OCI-LY1 (cell line): ENCODE data around the gene FBL.

Source experiments
- H2AFZ ChIP-seq: fragments of 200-600 bp; sonication (generic), shearing (Covaris generic); 2 replicates; pipeline ENCODE4 v1.6.0; 2014; ENCODE audit warnings: antibody characterized with exemption, mild to moderate bottlenecking, low read length
- H3F3A ChIP-seq: fragments of 200-600 bp; sonication (generic), shearing (Covaris generic); 2 replicates; pipeline ENCODE4 v1.6.0; 2014; ENCODE audit warnings: mild to moderate bottlenecking, antibody characterized with exemption, low read length, moderate library complexity; ENCODE audit not compliant: insufficient read depth
- H3K27ac ChIP-seq: fragments of 200-600 bp; sonication (generic); 2 replicates; pipeline ENCODE4 v1.5.1; 2014; ENCODE audit warnings: low read length, mixed run types, mild to moderate bottlenecking, low read depth; ENCODE audit not compliant: poor library complexity, severe bottlenecking
- H3K27me3 ChIP-seq: fragments of 200-600 bp; sonication (generic); 2 replicates; pipeline ENCODE4 v1.6.0; 2014; ENCODE audit warnings: antibody characterized with exemption, mild to moderate bottlenecking, low read length, moderate library complexity; ENCODE audit not compliant: insufficient read depth
- H3K36me3 ChIP-seq: fragments of 200-600 bp; sonication (generic); 2 replicates; pipeline ENCODE4 v1.6.1; 2014; ENCODE audit warnings: mild to moderate bottlenecking, antibody characterized with exemption, low read length, moderate library complexity, mixed read lengths; ENCODE audit not compliant: insufficient read depth
- H3K4me1 ChIP-seq: fragments of 200-600 bp; sonication (generic); 2 replicates; pipeline ENCODE4 v1.5.1; 2014; ENCODE audit warnings: mild to moderate bottlenecking, low read length, moderate library complexity; ENCODE audit not compliant: insufficient read depth, severe bottlenecking
- H3K4me2 ChIP-seq: fragments of 200-600 bp; sonication (generic), shearing (Covaris generic); 2 replicates; pipeline ENCODE4 v1.6.1; 2014; ENCODE audit warnings: low read length
- H3K4me3 ChIP-seq: fragments of 200-600 bp; sonication (generic); 2 replicates; pipeline ENCODE4 v1.5.1; 2014; ENCODE audit warnings: low read length, low read depth, mild to moderate bottlenecking, mixed read lengths; ENCODE audit not compliant: poor library complexity, severe bottlenecking
- H3K79me2 ChIP-seq: fragments of 200-600 bp; shearing (Covaris generic); 2 replicates; pipeline ENCODE4 v1.6.1; 2016; ENCODE audit warnings: mixed run types, low read length, mixed read lengths; ENCODE audit not compliant: insufficient read depth
- H3K9ac ChIP-seq: fragments of 200-600 bp; sonication (generic), shearing (Covaris generic); 2 replicates; pipeline ENCODE4 v1.6.1; 2014; ENCODE audit warnings: mild to moderate bottlenecking, low read length, mixed read lengths
- H3K9me2 ChIP-seq: fragments of 200-600 bp; sonication (generic), shearing (Covaris generic); 2 replicates; pipeline ENCODE4 v1.6.1; 2014; ENCODE audit warnings: low read depth, mild to moderate bottlenecking, low read length, mixed read lengths
- H3K9me3 ChIP-seq: fragments of 200-600 bp; shearing (Covaris generic); 2 replicates; pipeline ENCODE4 v1.6.1; 2014; ENCODE audit warnings: low read length, mixed read lengths
- H4K20me1 ChIP-seq: fragments of 200-600 bp; sonication (generic), shearing (Covaris generic); 2 replicates; pipeline ENCODE4 v1.6.0; 2016; ENCODE audit warnings: mild to moderate bottlenecking, low read length; ENCODE audit not compliant: insufficient read depth
- CTCF ChIP-seq: fragments of 200-600 bp; sonication (generic), shearing (Covaris generic); IDR thresholded peaks from 2 replicates; pipeline ENCODE4 v1.5.1; 2017; ENCODE audit warnings: mild to moderate bottlenecking, antibody characterized with exemption, low read length, moderate library complexity, mixed read lengths
- EZH2 ChIP-seq: fragments of 200-600 bp; sonication (generic), shearing (Covaris generic); IDR thresholded peaks from 2 replicates; pipeline ENCODE4 v1.8.0; 2017; ENCODE audit warnings: borderline replicate concordance, mixed run types, mild to moderate bottlenecking, antibody characterized with exemption, low read length, moderate library complexity, mixed read lengths

Gene FBL

DNA sequence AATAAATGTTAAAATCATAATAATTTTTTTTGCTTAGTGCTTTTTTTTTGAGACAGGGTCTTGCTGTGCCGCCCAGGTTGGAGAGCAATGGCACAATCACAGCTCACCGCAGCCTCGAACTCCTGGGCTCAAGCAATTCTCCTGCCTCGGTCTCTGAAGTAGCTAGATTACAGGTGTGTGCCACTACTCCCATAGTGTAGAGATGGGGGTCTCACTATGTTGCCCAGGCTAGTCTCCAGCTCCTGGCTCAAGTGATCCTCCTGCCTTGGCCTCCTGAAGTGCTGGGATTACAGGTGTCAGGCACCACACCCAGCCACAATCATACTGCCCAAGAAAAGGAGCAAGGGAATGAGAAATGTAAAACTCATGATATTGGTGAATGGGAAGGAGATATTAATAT, 5.1 kb downstream of the FBL start:
- no peaks in the 10 kb centered on the region for H3K9me3 ChIP-seq
- no peak overlapping the region for H3K9ac ChIP-seq
- no peaks in the 10 kb centered on the region for H3F3A ChIP-seq
- no peak overlapping the region for H3K4me3 ChIP-seq
- TF ChIP-seq EZH2 (no peak), CTCF (no peak)
- H3K36me3 ChIP-seq, result peaks cover 53% of the 10 kb centered on the region
- no peak overlapping the region for H3K27ac ChIP-seq
- H2AFZ ChIP-seq, result no peak overlapping the region
- 0 out of 2 replicates have a peak, but pooled peaks cover 3% of the 10 kb centered on the region for H4K20me1 ChIP-seq
- H3K4me2 ChIP-seq, result no peak overlapping the region
- no peaks in the 10 kb centered on the region for H3K27me3 ChIP-seq
- peaks cover 56% of the 10 kb centered on the region for H3K79me2 ChIP-seq
- peaks cover 29% of the 10 kb centered on the region for H3K4me1 ChIP-seq
- no peaks in the 10 kb centered on the region for H3K9me2 ChIP-seq

- Histone ChIP-seq H3K4me2 (no peak overlapping the region), H3K27me3 (no peaks in the 10 kb centered on the region), H3K9ac (no peak overlapping the region), H3K9me2 (no peaks in the 10 kb centered on the region), H3K4me3 (no peak overlapping the region), H3K36me3 (peaks cover 58% of the 10 kb centered on the region), H4K20me1 (0 out of 2 replicates have a peak, but pooled peaks cover 3% of the 10 kb centered on the region), H3K27ac (no peak overlapping the region), H2AFZ (no peak overlapping the region), H3K79me2 (peaks cover 51% of the 10 kb centered on the region), H3K9me3 (no peaks in the 10 kb centered on the region), H3F3A (no peaks in the 10 kb centered on the region), H3K4me1 (peaks cover 29% of the 10 kb centered on the region)
- TF ChIP-seq EZH2 (no peak), CTCF (no peak)
Measured at GRCh38 chr19:39840492-39840891, 5.7 kb downstream of the FBL start.

GRCh38 chr19:39839678-39840327, 6.4 kb downstream of the FBL start:
- Histone ChIP-seq H3K9ac (no peak overlapping the region), H3K4me3 (no peak overlapping the region), H2AFZ (no peak overlapping the region), H3F3A (no peaks in the 10 kb centered on the region), H3K4me1 (peaks cover 26% of the 10 kb centered on the region), H3K9me2 (no peaks in the 10 kb centered on the region), H3K27ac (no peak overlapping the region), H3K4me2 (no peak overlapping the region), H3K27me3 (no peaks in the 10 kb centered on the region), H3K79me2 (peaks cover 44% of the 10 kb centered on the region), H3K9me3 (no peaks in the 10 kb centered on the region), H4K20me1 (0 out of 2 replicates have a peak, but pooled peaks cover 3% of the 10 kb centered on the region), H3K36me3 (peaks cover 63% of the 10 kb centered on the region)
- TF ChIP-seq EZH2 (no peak), CTCF (no peak)
